Endothelial cell of umbilical vein (primary cell): ENCODE results near the gene ZDHHC7. TPM values are rescaled to one million over a fixed set of nuclear protein-coding genes. Genes with fewer than 3 reads are reported as not detected.

Source experiments
- BruUV-seq: library from RNA; stranded (reverse); fragments of 400-500 nt; replicated peaks from 2 replicates; lab custom pipeline; 2021; lab: Mats Ljungman, UMichigan
- CTCF ChIA-PET: fragments of 300-600, 350-600 bp; sonication (Branson Sonifier 250); formaldehyde crosslinking; loops from one replicate; lab custom pipeline; 2021; ENCODE audit warnings: antibody characterized with exemption, inconsistent platforms; lab: Charles Lee
- POLR2A ChIA-PET: fragments of 300-600, 350-600 bp; sonication (Branson Sonifier 250); formaldehyde crosslinking; loops from one replicate; lab custom pipeline; 2021; ENCODE audit warnings: antibody characterized with exemption, inconsistent platforms; lab: Charles Lee
- DNase-seq: peaks from one replicate; pipeline ENCODE4 v3.0.0-alpha.2; 2011; ENCODE audit warnings: low read depth, low spot score
- FAIRE-seq: peaks from 2 replicates; lab custom pipeline; 2011; peaks lifted over from hg19 to GRCh38; lab: Jason Lieb, UNC
- H2AFZ ChIP-seq: 2 replicates; pipeline ENCODE4 v1.6.0; 2012; ENCODE audit warnings: low read depth, low read length, control low read depth, inconsistent platforms
- H3K27ac ChIP-seq: 2 replicates; pipeline ENCODE4 v1.5.1; 2011; ENCODE audit warnings: low read depth, mild to moderate bottlenecking, control low read depth, low read length, moderate library complexity; ENCODE audit not compliant: insufficient read depth
- H3K27me3 ChIP-seq, 2 experiments: 2 replicates each; pipeline versions ENCODE4 v1.6.0 to v1.6.1; 2011; ENCODE audit warnings: low read length in 2 of 2, mixed read lengths in 1 of 2; ENCODE audit not compliant: control insufficient read depth in 2 of 2, insufficient read depth in 2 of 2
- H3K36me3 ChIP-seq, 2 experiments: 2 replicates in 1 of 2; 3 replicates in 1 of 2; pipeline ENCODE4 v1.5.1; 2011; ENCODE audit warnings: low read length in 2 of 2, mild to moderate bottlenecking in 1 of 2, moderate library complexity in 1 of 2; ENCODE audit not compliant: control insufficient read depth in 2 of 2, insufficient read depth in 2 of 2; ENCODE audit errors: extremely low read depth in 1 of 2
- H3K4me1 ChIP-seq: 3 replicates; pipeline ENCODE4 v1.5.1; 2011; ENCODE audit warnings: mild to moderate bottlenecking, low read length; ENCODE audit not compliant: control insufficient read depth, insufficient read depth; ENCODE audit errors: extremely low read depth
- H3K4me2 ChIP-seq: 2 replicates; pipeline ENCODE4 v1.6.1; 2011; ENCODE audit warnings: low read length, control low read depth, mixed read lengths; ENCODE audit not compliant: insufficient read depth
- H3K4me3 ChIP-seq, 3 experiments: fragments of 200-600 bp in 1 of 3; sonication (generic), shearing (Covaris generic) in 1 of 3; replicated peaks in 1 of 3; 2 replicates each; pipeline ENCODE4 v1.5.1; 2011 to 2016; ENCODE audit warnings: control low read depth in 3 of 3, low read length in 3 of 3, mild to moderate bottlenecking in 2 of 3, inconsistent platforms in 1 of 3, low read depth in 1 of 3, moderate library complexity in 1 of 3; ENCODE audit not compliant: insufficient read depth in 1 of 3
- H3K79me2 ChIP-seq: 2 replicates; pipeline ENCODE4 v1.6.0; 2012; ENCODE audit warnings: low read length, inconsistent platforms; ENCODE audit not compliant: control insufficient read depth, insufficient read depth
- H3K9ac ChIP-seq: replicated peaks from 2 replicates; pipeline ENCODE3; 2011; ENCODE audit warnings: low read length, control low read depth; ENCODE audit not compliant: insufficient read depth; ENCODE audit errors: extremely low read depth
- H3K9me1 ChIP-seq: replicated peaks from 3 replicates; pipeline ENCODE4 v1.6.0; 2011; ENCODE audit warnings: mild to moderate bottlenecking, low read length; ENCODE audit not compliant: control insufficient read depth, insufficient read depth; ENCODE audit errors: extremely low read depth
- H3K9me3 ChIP-seq: replicated peaks from 2 replicates; pipeline ENCODE4 v1.5.1; 2012; ENCODE audit warnings: low read length, inconsistent platforms; ENCODE audit not compliant: control insufficient read depth, insufficient read depth
- H4K20me1 ChIP-seq: replicated peaks from 2 replicates; pipeline ENCODE3; 2011; ENCODE audit warnings: mild to moderate bottlenecking, low read length; ENCODE audit not compliant: control insufficient read depth, insufficient read depth; ENCODE audit errors: extremely low read depth
- CTCF ChIP-seq, 2 donors: IDR thresholded peaks; 1 replicate in 1 of 2; 2 replicates in 1 of 2; pipeline ENCODE4 v1.5.1; 2011; ENCODE audit warnings: low read length in 2 of 2, mild to moderate bottlenecking in 2 of 2, moderate library complexity in 2 of 2, control low read depth in 1 of 2, inconsistent platforms in 1 of 2, low read depth in 1 of 2; ENCODE audit not compliant: insufficient read depth in 1 of 2; ENCODE audit errors: extremely low read depth in 1 of 2
- EZH2 ChIP-seq: IDR thresholded peaks from 2 replicates; pipeline ENCODE4 v1.6.1; 2012; ENCODE audit warnings: borderline replicate concordance, low read depth, mild to moderate bottlenecking, moderate library complexity, low read length, inconsistent platforms; ENCODE audit not compliant: severe bottlenecking
- FOS ChIP-seq: IDR thresholded peaks from 2 replicates; pipeline ENCODE4 v1.6.1; 2011; ENCODE audit warnings: mild to moderate bottlenecking, low read length, moderate library complexity, borderline replicate concordance; ENCODE audit not compliant: insufficient read depth
- GATA2 ChIP-seq: IDR thresholded peaks from 2 replicates; pipeline ENCODE4 v1.7.0; 2011; ENCODE audit warnings: low read depth, mild to moderate bottlenecking, moderate library complexity, mixed read lengths, low read length; ENCODE audit not compliant: insufficient read length, insufficient read depth
- JUN ChIP-seq: IDR thresholded peaks from 2 replicates; pipeline ENCODE4 v1.6.1; 2011; ENCODE audit warnings: borderline replicate concordance, low read depth; ENCODE audit not compliant: insufficient read length, insufficient read depth
- MAX ChIP-seq: IDR thresholded peaks from 2 replicates; pipeline ENCODE4 v1.6.1; 2011; ENCODE audit not compliant: insufficient read depth, insufficient read length
- MYC ChIP-seq: IDR thresholded peaks from one replicate; pipeline ENCODE4 v1.6.1; 2011; ENCODE audit warnings: mild to moderate bottlenecking, low read depth, low read length
- POLR2A ChIP-seq: IDR thresholded peaks from 2 replicates; pipeline ENCODE4 v1.6.1; 2012; ENCODE audit warnings: low read depth, mild to moderate bottlenecking, control low read depth, low read length
- POLR2AphosphoS5 ChIP-seq: IDR thresholded peaks from 2 replicates; pipeline ENCODE4 v1.6.1; 2012; ENCODE audit warnings: low read depth, mild to moderate bottlenecking, control low read depth, low read length, moderate library complexity; ENCODE audit not compliant: insufficient read depth
- dilution Hi-C: fragments of 300-500 bp; cut with MboI; formaldehyde crosslinking; loops from one replicate; pipeline ENCODE4 v1.15.0; 2019; ENCODE audit warnings: low sequenced_read_pairs; ENCODE audit not compliant: extremely low pct_ligation_motif_present
- intact Hi-C: fragments of 100-400 bp; cut with micrococcal nuclease; formaldehyde crosslinking; loops from one replicate; pipeline ENCODE4 v1.10.0; 2022
- polyA plus RNA-seq, 4 experiments: library from polyadenylated mRNA; depleted of rRNA in 3 of 4; stranded (reverse) in 3 of 4; unstranded in 1 of 4; fragments of >200 nt; gene quantifications; 2 replicates each; pipeline versions ENCODE4 v1.2.1 to v1.2.3, GENCODE V29; 2011 to 2012; ENCODE audit warnings: missing spikeins in 1 of 4
- total RNA-seq: library from RNA; stranded (reverse); gene quantifications from 2 replicates; pipeline ENCODE4 v1.2.3, GENCODE V29; 2021

Gene ZDHHC7
- total and polyA plus RNA-seq, 2 donors (not counting 3 experiments of a cell fraction or from before 2014, with no cell fraction given) = 44.1 to 46.2 TPM

GRCh38 chr16:84973776-84974523, 37.4 kb downstream of the ZDHHC7 start:
- H2AFZ ChIP-seq = no peak overlapping the region
- no peak for TF ChIP-seq POLR2A
- TF ChIP-seq POLR2AphosphoS5 = no peak
- TF ChIP-seq MYC = no peak
- TF ChIP-seq MAX = no peak
- no peak for TF ChIP-seq GATA2
- TF ChIP-seq EZH2 = no peak
- TF ChIP-seq CTCF (IDR thresholded peaks at IDR 0.05; ENCODE audit: extremely low read depth in 1 of 2, insufficient read depth in 1 of 2, low read depth in 1 of 2, low read length in 2 of 2) = no peak
- TF ChIP-seq JUN = no peak
- TF ChIP-seq FOS = no peak
- dilution Hi-C loops = loop anchor here (25.0 kb wide), 1 partner anchor 212 kb away; no protein-coding TSS in a partner anchor
- H3K9me3 ChIP-seq = no peaks in the 10 kb centered on the region
- BruUV-seq = no TSS peak
- H3K79me2 ChIP-seq = no peaks in the 10 kb centered on the region
- DNase-seq (no peak), FAIRE-seq (no peak)
- H3K9me1 ChIP-seq = no peaks in the 10 kb centered on the region
- no peaks in the 10 kb centered on the region for H4K20me1 ChIP-seq
- intact Hi-C loops = no loop called here
- CTCF ChIA-PET = interaction anchor here (1.4 to 10.0 kb wide), 4 partner anchors 12 to 221 kb away, joined by 3 to 361 read pairs (median 30); no protein-coding TSS in a partner anchor
- no peaks in the 10 kb centered on the region for H3K27me3 ChIP-seq
- H3K36me3 ChIP-seq = peaks cover 10 to 13% of the 10 kb centered on the region in 2 experiments
- H3K4me3 ChIP-seq = no peak overlapping the region
- H3K4me2 ChIP-seq = no peak overlapping the region
- no peak overlapping the region for H3K9ac ChIP-seq
- POLR2A ChIA-PET = interaction anchor here (0.5 kb wide), 1 partner anchor 24 kb away, joined by 8 read pairs; no protein-coding TSS in a partner anchor
- peaks cover 16% of the 10 kb centered on the region for H3K4me1 ChIP-seq
- H3K27ac ChIP-seq = no peak overlapping the region
